ENCODE data around the gene PIK3C3.
"Not testable (repeated sequence)": the region's sequence is repeated elsewhere in the genome, so short reads cannot be mapped to it uniquely, and the experiment has no call there.

The PIK3C3 gene

GRCh38 chr18:41965634-41966255, 10.7 kb downstream of the PIK3C3 start:
- DNase-seq (ENCODE audit: low read depth in 2 of 2): no peak

- DNase-seq (ENCODE audit: low read depth in 2 of 2): no peak
Observed at GRCh38 chr18:41966943-41967342, 11.9 kb downstream of the PIK3C3 start.

DNA sequence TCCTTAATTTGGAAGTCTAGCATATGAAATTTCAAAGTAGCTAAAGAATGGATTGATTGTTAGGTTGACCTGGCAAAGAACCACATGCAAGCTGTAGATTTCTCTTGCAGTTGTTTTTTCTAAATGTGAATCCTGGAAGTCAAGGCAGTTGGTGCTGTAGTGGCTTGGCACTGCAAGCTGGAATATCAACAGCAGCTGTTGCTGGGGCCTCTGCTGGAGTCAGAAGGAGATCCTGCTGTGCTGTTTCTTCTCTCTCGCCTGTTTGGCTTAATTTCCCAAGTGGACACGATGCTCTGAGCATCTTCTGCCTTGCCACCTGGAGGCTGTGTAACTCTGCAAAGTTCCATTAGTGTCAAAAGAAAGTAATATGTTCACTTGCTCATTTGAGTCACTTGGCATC, 12.6 kb downstream of the PIK3C3 start:
- no peak for DNase-seq (ENCODE audit: low read depth in 2 of 2)

DNA sequence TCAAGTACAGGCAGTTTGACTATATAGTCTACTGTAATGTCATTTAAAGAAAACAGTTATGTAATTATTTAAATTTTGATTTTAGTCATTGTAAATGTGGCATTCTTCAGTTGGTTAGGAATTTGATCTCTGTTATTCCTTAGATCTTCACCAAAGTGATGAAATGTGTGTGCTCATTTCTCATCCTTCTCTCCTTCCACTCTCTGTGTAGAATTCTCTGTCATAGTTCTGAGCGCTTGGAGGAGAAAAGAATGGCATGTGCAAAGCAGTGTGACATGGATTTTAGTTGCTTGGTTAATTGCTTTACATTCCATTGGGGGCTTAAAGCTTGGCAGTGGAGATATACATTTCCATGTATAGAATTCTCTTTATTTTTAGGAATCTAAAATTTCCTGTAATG, 14.8 kb downstream of the PIK3C3 start:
- no peak for DNase-seq (ENCODE audit: low read depth in 2 of 2)

DNA sequence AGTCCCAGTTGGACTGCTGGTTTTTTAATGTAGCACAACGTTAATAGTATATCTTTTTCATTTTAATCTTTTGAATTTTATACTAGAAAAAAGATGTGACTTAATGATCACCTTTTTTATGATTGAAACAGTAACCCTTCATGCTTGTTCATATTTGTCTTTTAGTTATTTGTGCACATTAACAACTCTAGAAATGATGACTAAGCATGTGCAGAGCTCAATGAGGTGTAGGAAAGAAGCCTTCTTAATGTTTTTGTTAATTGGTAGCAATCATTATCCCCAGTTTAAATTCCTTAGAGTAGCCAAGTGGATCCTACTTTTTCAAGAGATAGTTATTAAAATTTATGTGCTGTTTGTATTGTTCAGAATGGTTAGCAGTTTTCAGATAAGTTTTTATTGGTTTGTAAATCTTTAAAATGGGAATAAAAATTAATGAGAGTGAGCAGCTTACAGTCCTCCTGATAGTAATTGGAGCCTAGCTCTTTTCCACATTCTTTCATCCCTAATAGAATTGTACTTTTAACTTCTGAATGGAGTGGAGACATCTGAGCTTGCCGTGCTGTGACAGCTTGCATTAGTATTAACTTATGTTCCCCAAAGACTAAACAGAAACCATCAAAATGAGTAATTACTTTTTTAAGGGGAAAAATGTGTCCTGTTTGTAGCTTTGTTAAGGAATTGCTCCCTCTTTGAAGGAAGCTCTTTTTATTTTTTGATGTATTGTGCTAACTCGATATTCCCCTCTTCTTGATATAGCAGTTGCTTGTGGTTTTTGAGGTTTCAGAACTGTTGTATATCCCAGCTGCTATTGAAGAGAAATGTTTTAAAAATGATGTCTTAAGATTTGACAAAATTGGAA, 17.3 kb downstream of the PIK3C3 start:
- no peak for DNase-seq (ENCODE audit: low read depth in 2 of 2)

GRCh38 chr18:41973983-41974382, 18.9 kb downstream of the PIK3C3 start:
- no peak for DNase-seq (ENCODE audit: low read depth in 2 of 2)

DNA sequence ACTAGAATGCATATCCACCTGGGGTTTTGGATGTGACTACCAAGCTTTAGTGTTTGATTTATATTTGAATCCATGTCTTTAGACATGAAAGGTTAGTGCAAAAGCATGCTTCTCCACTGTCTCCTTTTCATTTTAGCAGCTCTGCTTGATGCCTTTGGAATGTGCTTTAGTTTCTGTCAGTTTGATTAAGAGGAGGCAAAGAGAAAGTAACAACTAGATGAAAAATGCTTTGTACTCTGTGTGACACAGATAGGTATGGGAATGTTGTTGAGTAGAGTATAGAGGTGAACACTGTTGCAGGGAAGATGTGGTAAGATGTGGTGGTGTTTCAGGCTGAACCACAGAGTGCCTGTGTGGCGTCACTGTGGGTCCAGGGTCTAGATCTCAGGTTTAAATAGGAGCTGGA, 19.8 kb downstream of the PIK3C3 start:
- no peak for DNase-seq (ENCODE audit: low read depth in 2 of 2)

DNA sequence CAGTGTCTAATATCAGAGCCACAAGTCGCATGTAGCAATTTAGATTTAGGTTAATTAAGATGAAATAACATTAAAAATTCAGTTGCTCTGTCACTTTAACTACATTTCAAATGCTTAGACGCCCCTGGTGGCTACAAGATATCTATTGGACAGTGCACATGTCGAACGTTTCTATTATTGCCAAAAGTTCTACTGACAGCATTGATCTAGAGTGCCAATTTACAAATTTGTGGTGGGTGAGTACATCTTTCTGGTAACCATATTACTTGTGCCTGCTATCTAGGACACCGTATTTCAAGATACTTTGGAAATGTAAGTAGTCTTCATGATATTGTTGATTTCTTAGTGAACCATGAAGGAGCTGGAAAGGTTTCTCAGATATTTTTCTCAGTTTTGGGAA, 20.2 kb downstream of the PIK3C3 start:
- DNase-seq (ENCODE audit: low read depth in 2 of 2): no peak

GRCh38 chr18:41977233-41977632, 22.2 kb downstream of the PIK3C3 start:
- no peak for DNase-seq (ENCODE audit: low read depth in 2 of 2)

DNA sequence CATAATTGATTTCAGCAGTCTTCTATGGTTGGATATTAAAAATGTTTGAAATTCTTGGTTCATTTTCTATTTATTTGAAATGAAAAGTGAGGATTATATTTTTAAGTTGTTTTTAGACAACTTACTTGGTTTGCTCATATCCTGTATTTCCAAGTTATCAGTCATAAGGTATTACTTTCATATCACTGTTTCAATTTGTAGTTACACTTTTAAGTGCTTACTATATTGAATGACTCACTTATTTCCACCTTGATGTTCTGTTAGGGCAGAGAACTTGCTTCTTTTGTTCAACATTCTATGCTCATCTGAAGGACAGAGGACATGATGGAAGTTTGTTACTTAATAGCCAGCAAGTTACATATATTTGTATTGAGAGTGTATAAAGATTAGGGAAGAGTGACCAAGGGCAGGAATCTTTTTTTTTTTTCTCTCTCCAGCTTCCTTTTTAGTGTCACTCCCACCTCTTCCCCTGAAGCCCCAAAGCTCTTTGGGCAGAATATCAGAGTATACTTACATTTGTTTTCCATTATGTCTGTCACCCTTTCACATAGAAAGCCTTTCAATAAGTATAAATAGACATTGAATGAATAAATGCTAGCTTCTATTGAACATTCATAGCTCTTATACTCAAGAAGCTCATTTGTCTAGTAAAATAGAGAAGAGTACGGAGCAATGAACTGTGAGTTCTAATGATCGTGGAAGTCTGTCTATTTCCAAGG, 28.1 kb downstream of the PIK3C3 start:
- no peak for DNase-seq (ENCODE audit: low read depth in 2 of 2)

DNA sequence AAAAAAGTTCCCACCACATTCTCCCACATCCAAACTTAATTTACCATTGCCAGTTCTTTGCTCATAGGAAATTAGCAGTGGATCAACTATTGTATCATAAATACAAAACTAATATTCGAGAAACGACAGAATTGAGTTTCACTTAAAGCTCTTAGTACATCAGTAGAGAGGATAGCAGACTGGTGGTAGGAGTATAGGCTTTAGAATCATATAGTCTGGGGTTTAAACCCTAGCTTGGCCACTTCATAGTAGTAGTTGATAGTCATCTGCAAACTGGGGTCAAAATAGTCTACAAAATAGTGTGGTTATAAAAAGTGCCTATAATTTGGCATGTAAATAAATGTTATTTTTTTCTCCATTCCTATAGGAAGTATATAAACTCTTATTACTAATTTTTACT, 30.9 kb downstream of the PIK3C3 start:
- no peak for DNase-seq (ENCODE audit: low read depth in 2 of 2)

GRCh38 chr18:41989508-41989907, 34.5 kb downstream of the PIK3C3 start:
- DNase-seq (ENCODE audit: low read depth in 2 of 2): no peak

- DNase-seq (ENCODE audit: low read depth in 2 of 2): no peak
Observed at GRCh38 chr18:41992066-41992465, 37.0 kb downstream of the PIK3C3 start.

DNA sequence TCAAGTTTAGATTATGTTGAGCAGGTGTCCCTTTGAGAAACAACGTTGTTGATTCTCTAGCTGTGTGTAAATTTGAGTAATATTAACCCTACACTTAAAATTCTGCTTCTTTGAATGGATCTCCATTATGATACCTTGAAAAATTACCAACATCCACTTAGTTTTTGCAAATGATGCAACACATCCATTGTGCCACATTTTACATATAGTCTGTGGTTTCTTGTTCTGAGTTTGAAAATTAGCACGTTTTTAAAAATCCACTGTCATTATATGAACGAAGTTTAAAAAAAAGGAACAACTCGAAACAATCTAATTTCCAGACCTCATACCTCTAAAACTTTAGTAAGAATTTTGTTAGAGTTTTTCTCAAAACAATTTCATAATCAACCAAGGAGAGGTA, 37.7 kb downstream of the PIK3C3 start:
- no peak for DNase-seq (ENCODE audit: low read depth in 2 of 2)

DNA sequence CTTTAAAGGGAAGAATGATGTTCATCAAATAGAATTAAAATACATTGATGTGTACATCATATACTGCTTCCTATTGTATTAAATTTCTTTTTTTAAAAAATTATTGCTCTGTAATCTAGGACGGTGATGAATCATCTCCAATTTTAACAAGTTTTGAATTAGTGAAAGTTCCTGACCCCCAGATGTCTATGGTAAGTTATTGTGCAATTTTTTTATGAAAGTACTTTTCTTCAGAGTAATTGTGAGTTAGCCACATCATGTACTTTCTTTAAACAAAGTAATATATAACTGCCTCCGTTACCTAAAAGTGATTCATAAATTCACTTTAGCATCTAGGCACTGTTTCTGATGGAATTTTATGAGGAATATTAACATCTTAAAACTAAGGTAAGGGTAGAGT, 38.1 kb downstream of the PIK3C3 start:
- no peak for DNase-seq (ENCODE audit: low read depth in 2 of 2)

DNA sequence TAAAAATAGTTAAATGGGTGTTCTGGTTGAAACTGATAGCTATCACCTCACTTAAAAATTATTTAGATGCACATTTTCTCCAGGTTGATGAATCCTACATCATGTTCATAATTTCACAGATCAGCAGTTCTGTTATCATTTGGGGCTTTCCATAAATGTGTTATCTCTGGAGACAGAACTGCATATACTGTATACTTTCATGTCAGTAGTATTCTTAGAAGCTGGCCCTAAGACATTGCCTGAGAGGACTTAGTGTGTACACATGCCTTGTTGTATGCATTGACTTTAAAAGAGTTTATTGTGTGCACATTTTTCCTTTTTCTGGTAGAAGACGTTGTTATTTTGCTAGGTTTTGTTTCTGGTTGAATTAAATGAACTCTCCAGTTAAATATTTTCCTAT, 41.0 kb downstream of the PIK3C3 start:
- no peak for DNase-seq (ENCODE audit: low read depth in 2 of 2)

DNA sequence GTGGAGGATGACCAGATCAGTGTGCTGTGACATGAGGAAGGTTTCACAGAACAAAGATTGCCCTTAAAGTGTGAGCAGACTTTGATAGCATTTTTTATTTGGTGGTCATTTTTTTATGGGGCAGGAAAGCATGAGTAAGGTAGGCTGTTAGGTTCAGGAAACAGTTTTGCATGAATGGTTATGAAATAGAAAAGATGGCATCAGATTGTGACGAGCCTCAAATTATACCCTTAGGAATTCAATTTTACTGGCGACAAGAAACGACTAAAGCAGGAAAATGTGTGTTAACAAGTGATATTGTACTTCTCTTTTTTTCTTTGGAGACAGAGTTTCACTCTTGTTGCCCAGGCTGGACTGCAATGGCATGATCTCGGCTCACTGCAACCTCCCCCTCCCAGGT, 44.7 kb downstream of the PIK3C3 start:
- no peak for DNase-seq (ENCODE audit: low read depth in 2 of 2)

- DNase-seq (ENCODE audit: low read depth in 2 of 2): no peak
Observed at GRCh38 chr18:42001801-42002200, 46.8 kb downstream of the PIK3C3 start.

DNA sequence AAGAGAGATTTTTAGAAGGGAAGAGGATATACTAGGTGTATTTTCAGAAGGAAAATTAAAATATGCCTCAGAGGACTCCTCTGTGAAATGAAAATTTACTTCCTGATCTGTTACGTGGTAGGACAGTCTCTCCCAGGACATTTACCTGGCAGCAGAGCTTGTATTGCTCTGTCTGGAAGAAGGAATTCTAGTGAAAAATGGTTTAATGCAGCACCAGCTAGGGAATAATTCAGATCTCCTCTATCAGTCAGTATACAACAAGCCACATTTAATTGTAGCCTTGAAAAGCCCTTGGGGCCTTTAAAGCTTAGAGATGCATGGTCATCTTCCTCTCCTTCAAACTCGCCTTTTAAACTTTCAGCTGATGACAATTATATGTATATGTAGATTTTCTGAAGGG, 49.6 kb downstream of the PIK3C3 start:
- DNase-seq (ENCODE audit: low read depth in 2 of 2): no peak

DNA sequence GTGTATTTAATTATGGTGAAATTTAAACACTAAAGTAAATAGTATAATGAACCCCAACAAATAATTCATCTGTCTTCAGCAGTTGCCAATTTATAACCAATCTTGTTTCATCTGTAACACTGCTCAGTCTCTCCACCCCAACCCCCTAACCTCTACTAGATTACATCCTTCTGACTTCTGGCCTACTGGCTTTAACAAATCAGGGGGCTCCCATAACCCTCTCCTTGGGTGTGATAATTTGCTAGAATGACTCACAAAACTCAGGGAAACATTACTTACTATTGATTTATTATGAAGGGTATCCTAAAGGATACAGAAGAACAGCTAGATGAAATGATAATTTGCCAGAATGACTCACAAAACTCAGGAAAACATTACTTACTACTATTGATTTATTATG, 50.7 kb downstream of the PIK3C3 start:
- no peak for DNase-seq (ENCODE audit: low read depth in 2 of 2)

GRCh38 chr18:42009457-42009856, 54.4 kb downstream of the PIK3C3 start:
- DNase-seq (ENCODE audit: low read depth in 2 of 2): not testable (repeated sequence)

DNA sequence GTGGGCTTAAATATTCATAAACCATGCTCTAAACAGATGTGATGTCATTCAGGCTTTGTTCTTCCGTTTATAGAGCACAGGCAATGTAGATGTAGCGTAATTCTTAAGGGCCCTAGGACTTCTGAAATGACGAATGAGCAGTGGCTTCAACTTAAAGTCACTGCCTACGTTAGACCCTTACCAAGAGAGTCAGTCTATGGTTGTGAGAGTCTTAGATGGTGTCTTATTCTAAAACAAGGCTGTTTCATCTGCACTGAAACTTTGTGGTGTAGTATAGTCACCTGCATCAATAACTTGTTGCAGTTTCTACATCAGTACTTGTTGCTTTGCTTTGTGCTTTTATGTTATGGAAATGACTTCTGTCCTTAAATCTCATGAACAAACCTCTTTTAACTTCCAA, 56.0 kb downstream of the PIK3C3 start:
- DNase-seq (ENCODE audit: low read depth in 2 of 2): no peak

- no peak for DNase-seq (ENCODE audit: low read depth in 2 of 2)
Observed at GRCh38 chr18:42018831-42019230, 63.8 kb downstream of the PIK3C3 start.
